Measurements from ENCODE around the gene MRPL55.

Gene MRPL55

DNA sequence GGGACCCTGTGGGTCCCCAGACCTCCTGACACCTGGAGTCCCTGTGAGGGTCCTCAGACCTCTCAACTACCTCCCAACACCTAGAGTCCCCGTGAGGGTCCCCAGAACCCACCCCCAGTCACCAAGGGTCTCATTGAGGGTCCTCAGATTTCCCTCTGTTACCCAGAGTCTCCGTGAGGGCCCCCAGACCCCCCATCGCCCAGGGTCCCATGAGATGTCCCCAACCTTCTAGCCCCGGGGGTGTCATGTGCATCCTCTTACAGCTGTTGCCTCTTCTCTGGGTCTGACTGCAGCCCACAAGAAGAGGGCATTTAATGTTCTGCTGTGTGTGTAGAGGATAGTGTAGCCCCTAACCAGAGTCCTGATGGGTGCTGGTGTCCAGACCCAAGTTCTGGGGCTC, 38.7 kb upstream of the MRPL55 start:
- DNase-seq (ENCODE audit: low spot score) = no peak

DNA sequence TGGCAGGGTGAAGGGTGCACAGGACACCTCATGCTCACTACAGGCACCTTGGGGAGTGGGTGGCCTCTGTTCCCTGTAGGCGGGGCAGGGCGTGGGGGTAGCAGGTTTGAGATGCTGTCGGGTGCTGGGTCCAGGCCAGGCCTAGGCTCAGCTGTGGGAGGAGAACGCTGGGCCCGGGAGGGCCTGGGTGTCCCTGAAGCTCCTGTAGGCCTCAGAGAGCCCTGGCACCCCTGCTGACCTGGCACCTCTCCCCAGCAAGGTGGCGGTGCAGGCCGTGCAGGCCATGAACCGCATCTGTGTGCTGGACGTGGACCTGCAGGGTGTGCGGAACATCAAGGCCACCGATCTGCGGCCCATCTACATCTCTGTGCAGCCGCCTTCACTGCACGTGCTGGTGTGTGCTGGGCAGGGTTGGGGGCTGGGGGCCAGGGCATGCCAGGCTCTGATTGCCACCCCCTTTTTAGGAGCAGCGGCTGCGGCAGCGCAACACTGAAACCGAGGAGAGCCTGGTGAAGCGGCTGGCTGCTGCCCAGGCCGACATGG, 38.1 kb upstream of the MRPL55 start:
- DNase-seq (ENCODE audit: low spot score) = no peak

- DNase-seq (ENCODE audit: low spot score) = no peak
Measured at GRCh38 chr1:228146417-228147150, 37.5 kb upstream of the MRPL55 start.

- no peak for DNase-seq (ENCODE audit: low spot score)
Measured at GRCh38 chr1:228145463-228146416, 36.6 kb upstream of the MRPL55 start.

- DNase-seq (ENCODE audit: low spot score) = no peak
Measured at GRCh38 chr1:228144993-228145343, 35.9 kb upstream of the MRPL55 start.

GRCh38 chr1:228144193-228144992, 35.3 kb upstream of the MRPL55 start:
- DNase-seq (ENCODE audit: low spot score) = no peak

- DNase-seq (ENCODE audit: low spot score) = no peak
Measured at GRCh38 chr1:228143480-228144192, 34.5 kb upstream of the MRPL55 start.

GRCh38 chr1:228142701-228143136, 33.6 kb upstream of the MRPL55 start:
- no peak for DNase-seq (ENCODE audit: low spot score)

- DNase-seq (ENCODE audit: low spot score) = no peak
Measured at GRCh38 chr1:228142155-228142691, 33.1 kb upstream of the MRPL55 start.

GRCh38 chr1:228141226-228142044, 32.3 kb upstream of the MRPL55 start:
- no peak for DNase-seq (ENCODE audit: low spot score)

- no peak for DNase-seq (ENCODE audit: low spot score)
Measured at GRCh38 chr1:228140724-228141225, 31.7 kb upstream of the MRPL55 start.

- peak; percentile 96 for DNase-seq (ENCODE audit: low spot score)
Measured at GRCh38 chr1:228139931-228140723, 31.0 kb upstream of the MRPL55 start, which contains the start of gene GUK1. GUK1 (plus strand) TSS chr1:228140279; CDS start chr1:228140303, 24 bp downstream.

- DNase-seq (ENCODE audit: low spot score) = no peak
Measured at GRCh38 chr1:228139406-228139930, 30.4 kb upstream of the MRPL55 start.

DNA sequence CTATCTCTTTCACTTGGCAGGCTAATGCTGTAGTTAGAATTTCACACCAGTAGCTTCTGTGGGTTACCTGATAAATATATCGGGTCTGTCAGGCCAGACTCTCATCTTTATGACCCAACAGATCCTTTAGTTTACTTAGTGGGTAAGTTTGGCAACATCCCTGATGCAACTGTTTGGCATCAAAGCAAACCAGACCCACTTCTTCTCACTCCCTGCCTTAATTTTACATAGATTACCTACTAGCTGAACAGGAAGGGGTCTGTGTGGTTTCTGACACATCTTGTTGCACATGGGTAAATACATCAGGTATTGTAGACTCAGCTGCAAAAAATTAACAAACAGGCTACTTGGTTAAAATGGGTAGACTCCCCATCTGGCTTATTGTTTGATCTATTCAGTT, 27.8 kb upstream of the MRPL55 start:
- no peak for DNase-seq (ENCODE audit: low spot score)

GRCh38 chr1:228134591-228134990, 25.5 kb upstream of the MRPL55 start:
- DNase-seq (ENCODE audit: low spot score) = no peak

DNA sequence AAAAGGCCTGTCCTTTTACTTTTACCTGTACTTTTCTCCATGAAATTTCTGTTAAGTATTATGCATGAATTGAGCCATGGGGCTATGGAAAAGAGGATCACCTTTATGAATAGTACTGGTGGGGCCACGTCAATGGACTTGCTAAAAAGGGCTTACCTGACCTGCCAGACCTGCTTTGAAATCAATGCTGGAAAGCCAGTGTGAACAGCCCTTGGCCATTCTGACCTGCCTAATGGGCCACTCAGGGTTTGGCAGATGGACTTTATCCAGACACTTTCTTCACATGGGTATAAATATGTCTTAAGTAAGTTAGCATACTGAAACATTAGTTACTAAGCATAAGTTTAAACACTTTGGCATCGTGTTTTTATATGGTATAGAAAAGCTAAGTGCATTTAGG, 22.7 kb upstream of the MRPL55 start:
- no peak for DNase-seq (ENCODE audit: low spot score)

DNA sequence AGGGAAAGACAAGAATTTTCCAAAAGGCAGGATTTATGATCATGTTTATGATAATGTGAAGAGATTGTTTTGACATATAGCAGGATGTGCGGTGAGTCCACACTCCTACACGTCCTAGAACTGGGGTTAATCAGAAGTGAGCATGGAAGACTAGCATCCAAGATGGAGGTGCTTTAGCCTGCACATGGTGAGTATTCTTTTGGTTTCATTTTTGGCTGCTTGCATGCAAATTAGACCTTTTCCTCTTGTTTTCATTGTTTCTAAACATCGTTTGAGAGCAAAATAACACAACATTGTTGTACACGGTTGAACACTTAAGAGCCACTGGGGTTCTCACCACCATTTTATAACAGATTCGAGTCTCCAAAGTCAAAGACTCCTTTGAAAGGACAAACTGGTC, 16.1 kb upstream of the MRPL55 start:
- DNase-seq (ENCODE audit: low spot score) = no peak

GRCh38 chr1:228123505-228123904, 14.4 kb upstream of the MRPL55 start:
- DNase-seq (ENCODE audit: low spot score) = no peak

- no peak for DNase-seq (ENCODE audit: low spot score)
Measured at GRCh38 chr1:228122921-228123441, 13.9 kb upstream of the MRPL55 start.

All from globus pallidus (tissue), 1 donor.